ENCODE results near the gene BIRC2.

GRCh38 chr11:102306048-102306597, 40.9 kb upstream of the BIRC2 start:
- peak; percentile 11 to 41 (median 37) for TF ChIP-seq CTCF (optimal IDR thresholded peaks at IDR 0.05 in 1 of 3, IDR thresholded peaks at IDR 0.05 in 1 of 3, conservative IDR thresholded peaks at IDR 0.05 in 1 of 3; ENCODE audit: extremely low read depth in 1 of 3, insufficient read depth in 2 of 3, low read length in 3 of 3)
- TF ChIP-seq EZH2 (IDR thresholded peaks at IDR 0.05; ENCODE audit: low read length) = no peak
